Stimulated activated CD8-positive, alpha-beta memory T cell treated with anti-CD3 and anti-CD28 coated beads, Interleukin-15, amount 100 ng/mL, for 48 hours (primary cell): ENCODE results near the gene NOL4L.

Experiments
- DNase-seq, 2 donors: peaks; one replicate each; pipeline ENCODE4 v3.0.0-alpha.2; 2020; ENCODE audit warnings: low read depth in 2 of 2

Gene NOL4L

DNA sequence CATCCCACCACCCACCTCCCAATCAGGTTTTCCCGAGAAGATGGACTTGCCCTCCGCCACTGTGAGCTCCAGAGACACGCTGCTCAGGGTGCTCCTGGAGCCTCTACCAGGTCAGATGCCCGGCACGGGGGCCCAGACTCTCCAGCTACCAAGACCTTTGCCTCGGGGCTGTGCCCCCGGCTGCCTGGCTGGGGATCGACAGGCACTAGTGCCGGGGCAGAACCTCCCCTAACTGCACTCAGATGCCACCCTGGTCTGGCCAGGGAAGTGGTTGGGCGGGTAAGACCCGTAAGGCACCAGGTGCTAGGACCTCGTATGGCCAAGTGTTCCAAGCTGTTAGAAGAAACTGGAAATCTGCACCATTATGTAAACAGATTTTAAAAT is 126.3 kb downstream of the NOL4L start:
- DNase-seq: no peak

DNA sequence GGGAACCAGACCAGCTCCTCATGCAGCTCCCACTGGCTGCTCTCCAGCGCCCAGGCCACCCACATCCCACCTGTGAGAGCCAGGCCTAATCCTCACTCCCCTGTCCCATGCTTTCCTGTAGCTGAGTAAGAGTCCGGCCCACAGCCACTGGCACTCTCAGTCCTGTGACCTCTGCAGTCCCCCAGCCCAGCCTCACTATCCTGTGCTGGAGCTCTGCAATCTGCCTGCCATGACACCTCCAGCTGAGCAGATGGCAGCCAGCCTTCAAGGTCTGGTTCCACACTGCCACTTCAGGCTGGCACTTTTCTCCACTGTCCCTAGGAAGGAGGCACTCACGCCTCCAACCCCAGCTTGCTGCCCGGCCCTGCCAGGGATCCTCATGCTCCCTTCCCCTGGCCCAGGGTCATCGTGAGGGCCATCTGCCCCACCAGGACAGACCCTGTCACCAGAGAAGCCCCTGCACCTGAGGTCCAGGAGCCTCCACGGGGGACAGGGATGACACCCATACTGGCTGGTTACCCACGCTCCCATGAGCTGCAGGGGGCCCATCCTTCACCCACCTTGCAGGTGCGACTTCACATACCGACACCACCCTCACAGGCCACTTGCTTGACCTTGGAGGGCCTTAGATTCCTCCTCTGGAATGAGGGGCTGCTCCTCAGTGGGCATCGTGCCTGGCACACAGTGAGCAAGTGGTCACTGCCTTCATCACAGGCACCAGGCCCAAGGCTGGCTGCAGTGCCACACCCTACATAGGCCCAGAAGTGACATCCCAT is 126.9 kb downstream of the NOL4L start:
- DNase-seq: no peak

DNA sequence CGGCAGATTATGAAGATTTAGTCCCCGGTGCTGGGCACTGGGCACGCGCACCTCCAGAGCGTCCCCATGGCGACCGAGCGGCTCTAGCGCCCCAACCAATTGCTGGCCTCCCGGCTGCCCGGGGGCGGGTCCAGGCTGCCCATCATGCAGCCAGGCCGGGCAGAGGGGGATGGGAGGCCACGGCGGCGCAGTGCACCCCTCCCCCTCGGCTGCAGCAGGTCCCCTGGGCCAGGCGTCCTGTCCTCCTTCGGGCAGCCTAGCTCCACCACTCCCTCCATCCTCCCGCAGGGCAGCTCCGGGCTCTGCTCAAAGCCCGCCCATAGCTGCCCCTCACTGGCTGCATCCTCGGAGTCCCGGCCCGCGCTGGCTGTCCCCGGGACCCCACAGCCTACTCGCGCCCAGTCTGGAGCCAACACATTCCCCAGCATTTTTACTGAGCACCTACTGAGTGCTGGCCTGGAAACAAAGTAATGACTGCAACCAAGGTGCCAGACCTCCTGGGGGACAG is 127.6 kb downstream of the NOL4L start:
- DNase-seq: no peak

GRCh38 chr20:32456869-32457478 is 128.2 kb downstream of the NOL4L start:
- DNase-seq: no peak

- DNase-seq: no peak
Measured at GRCh38 chr20:32455901-32456701, 129.0 kb downstream of the NOL4L start.

- DNase-seq: no peak
Measured at GRCh38 chr20:32455171-32455900, 129.8 kb downstream of the NOL4L start.

GRCh38 chr20:32454164-32455145 is 130.7 kb downstream of the NOL4L start:
- DNase-seq: no peak

DNA sequence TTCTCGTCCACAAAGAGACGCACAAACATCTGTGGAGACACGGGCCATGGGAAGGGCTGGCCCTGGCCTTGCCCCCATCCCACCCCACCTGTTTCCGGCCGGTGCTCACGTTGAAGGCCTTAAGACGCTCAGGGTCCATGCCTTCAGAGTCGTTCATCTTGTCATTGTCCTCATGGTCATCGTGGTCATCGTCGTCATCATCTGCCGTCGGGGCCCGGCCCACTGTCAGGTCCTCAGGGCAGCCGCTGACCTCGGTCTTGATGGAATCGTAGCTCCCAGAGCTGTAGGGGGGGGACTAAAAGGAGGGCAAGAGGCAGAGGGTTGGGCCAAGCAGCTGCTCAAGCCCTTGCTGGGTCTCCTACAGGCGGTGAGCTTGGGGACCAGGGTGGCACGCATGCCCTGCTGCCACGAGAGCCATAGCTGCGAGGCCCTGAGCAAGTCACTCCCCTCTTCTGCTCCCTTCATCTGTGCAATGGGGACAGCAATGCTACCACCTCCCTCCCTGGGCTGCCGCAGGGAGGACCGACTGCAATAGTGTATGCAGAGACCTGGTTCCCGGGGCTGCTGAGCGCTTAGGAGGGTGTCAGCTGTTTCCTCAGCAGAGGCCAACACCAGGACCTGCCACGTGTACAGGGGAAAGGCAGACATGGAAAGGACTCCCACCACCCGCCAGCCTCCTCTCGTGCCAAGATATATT is 131.5 kb downstream of the NOL4L start:
- no peak for DNase-seq

DNA sequence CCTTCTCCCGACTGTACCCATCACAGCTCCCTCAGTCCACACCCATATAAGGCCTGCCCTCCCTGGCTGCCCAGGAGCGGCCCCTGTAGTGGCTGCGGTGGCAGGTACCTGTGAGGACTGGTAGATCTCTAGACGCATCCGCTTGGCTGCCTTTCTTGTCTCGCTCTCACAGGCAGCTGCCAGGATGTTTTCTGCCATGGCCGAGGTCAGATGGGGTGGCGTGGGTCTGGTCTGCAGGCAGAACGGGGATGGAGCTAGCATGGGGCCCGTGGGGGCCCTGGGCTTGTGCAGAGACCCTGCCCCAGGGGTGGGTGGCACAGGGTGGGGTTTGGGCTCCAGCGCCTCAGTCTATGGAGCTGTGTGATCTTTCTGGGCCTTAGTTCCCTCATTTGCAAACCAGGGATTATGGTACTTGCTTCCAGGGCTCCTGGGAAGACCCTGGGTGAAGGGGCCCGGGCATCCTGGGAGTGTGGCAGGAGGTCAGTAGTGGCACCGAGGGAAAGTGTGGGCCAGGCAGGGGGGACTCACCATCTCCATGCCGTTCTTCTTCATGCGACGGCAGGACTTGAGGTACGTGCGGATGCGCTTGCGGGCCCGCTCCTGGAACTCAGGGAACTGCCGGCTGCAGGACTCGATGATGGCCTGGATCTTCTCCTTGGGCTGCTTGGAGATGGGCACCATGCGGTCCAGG is 132.2 kb downstream of the NOL4L start:
- no peak for DNase-seq

- no peak for DNase-seq
Measured at GRCh38 chr20:32451682-32452461, 133.3 kb downstream of the NOL4L start.

GRCh38 chr20:32451340-32451681 is 133.8 kb downstream of the NOL4L start:
- DNase-seq: no peak

GRCh38 chr20:32450484-32451061 is 134.6 kb downstream of the NOL4L start:
- DNase-seq: no peak

DNA sequence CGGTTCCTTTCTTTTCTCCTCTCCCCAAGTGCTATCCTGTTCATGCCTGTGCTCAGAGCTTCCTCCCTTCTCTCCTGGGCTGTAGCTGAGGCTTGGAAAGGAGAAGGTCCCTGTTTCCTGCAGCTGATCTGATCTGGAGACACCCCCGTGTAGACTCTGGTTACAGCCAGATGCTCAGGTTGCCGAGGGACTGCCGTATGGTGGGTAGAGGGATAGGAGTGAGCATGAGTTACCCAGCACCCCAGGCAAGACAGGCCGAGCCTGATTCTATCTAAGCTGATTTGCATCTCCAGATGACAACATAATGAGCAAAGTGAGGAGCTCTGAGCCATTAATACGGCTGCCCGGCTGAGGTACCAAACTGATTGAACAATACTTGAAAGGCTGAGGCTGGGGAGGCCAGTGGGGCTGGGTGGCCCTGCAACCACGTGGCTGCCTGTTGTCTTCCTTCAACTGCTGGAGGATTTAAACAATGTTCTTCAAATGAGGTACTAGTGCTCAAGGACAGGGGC is 135.2 kb downstream of the NOL4L start:
- DNase-seq: no peak

DNA sequence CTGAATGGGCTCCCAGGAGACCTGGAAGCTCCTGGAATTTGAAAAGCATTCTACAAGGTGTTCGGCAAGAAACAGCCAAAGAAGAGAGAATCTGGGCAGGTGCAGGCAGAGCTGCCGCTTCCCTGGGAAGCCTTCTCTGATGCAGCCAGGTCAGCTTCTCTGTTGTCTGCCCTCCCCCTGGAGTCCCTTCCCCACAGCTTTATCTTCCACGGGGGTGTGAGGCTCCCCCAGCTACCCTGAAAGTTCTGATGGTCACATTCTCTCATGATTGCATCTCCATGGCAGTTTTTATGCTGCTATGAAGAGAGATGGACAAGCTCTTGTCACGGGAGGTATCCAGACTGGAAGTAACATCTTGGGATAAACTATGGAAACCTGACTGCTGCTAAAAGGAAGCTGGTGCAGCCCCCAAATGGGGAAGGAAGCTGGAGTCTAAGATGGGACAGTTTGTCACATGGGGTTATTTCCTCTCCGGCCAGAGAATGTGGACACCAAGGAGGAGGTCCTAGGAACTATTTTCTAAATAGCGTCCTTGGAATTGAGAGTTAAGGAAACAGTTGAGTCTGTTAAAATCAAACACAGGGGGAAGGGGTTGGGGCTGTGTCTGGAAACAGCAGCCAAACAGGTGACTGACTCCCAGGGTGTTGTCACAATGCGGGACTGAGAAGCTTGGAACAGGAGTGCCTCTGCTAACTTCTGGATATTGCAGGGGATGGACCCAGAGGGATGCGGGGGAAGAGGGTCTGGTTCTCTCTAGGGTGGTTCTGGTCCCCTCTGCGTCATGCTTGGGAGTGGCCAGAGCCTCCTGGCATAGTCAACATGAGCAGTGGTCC is 135.9 kb downstream of the NOL4L start:
- DNase-seq: no peak

DNA sequence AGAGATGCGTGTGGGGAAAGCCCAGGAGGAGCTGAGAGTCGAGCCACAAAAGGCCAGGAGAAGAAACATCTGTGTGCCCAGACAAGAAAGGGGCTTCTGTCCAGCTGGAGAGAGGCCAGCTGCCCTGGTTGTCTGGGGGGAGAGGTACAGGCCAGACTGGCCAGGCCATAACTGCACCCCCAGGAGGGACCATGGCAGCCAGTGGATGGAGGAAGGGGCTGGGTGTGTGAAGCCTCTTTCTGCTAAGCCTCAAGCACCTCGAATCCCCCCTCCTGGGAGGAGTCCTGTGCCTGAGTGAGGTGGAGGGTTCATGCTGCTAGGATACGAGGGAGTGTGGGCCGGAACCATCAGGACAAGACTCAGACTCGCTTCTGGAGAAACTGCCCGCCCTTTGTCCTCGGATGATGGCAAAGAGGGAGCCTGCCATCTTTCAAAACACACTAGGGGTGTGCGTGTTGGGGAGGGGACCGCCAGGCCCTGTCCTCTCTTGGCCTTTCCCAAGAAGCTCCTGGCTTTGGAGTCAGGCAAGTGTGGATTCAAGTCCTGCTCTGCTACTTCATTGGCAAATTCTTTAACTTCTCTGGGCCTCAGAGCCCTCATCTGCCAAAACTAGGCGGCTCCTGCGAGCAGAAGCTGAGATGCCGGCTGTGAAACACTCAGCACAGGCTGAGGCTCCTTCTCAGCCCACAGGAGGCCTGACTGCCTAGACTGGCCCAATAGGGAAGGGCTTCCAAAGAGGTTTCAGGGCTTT is 136.7 kb downstream of the NOL4L start:
- DNase-seq: no peak
